GM18870 (cell line): Measurements from ENCODE around the gene CCDC110.

Experiments used
- ATAC-seq: cut with Tn5 transposase; IDR thresholded peaks from one replicate; pipeline ENCODE4 v1.9.1; 2021; ENCODE audit warnings: moderate library complexity; ENCODE audit not compliant: unreplicated experiment

Gene CCDC110

GRCh38 chr4:185473247-185473646 is 1.7 kb upstream of the CCDC110 start:
- no peak for ATAC-seq

GRCh38 chr4:185472103-185472542 is 590 bp upstream of the CCDC110 start:
- no peak for ATAC-seq

- no peak for ATAC-seq
These were observed 885 bp downstream of the CCDC110 start for GRCh38 chr4:185470501-185471195.

GRCh38 chr4:185469580-185470154 is 1.9 kb downstream of the CCDC110 start:
- ATAC-seq: no peak

- ATAC-seq: no peak
These were observed 2.5 kb downstream of the CCDC110 start for GRCh38 chr4:185468999-185469398.

GRCh38 chr4:185467991-185468390 is 3.5 kb downstream of the CCDC110 start:
- ATAC-seq: no peak

- ATAC-seq: no peak
These were observed 4.4 kb downstream of the CCDC110 start for GRCh38 chr4:185467101-185467500.

GRCh38 chr4:185465707-185466106 is 5.8 kb downstream of the CCDC110 start:
- no peak for ATAC-seq

- ATAC-seq: no peak
These were observed 6.6 kb downstream of the CCDC110 start for GRCh38 chr4:185464887-185465286.

GRCh38 chr4:185464183-185464582 is 7.3 kb downstream of the CCDC110 start:
- ATAC-seq: no peak

GRCh38 chr4:185463541-185463940 is 8.0 kb downstream of the CCDC110 start:
- no peak for ATAC-seq

- no peak for ATAC-seq
These were observed 10.0 kb downstream of the CCDC110 start for GRCh38 chr4:185461565-185461964.

- ATAC-seq: no peak
These were observed 14.4 kb downstream of the CCDC110 start for GRCh38 chr4:185457136-185457535.

- no peak for ATAC-seq
These were observed 15.4 kb downstream of the CCDC110 start for GRCh38 chr4:185456131-185456530.

GRCh38 chr4:185445209-185445608 is 26.3 kb downstream of the CCDC110 start:
- ATAC-seq: no peak

GRCh38 chr4:185441479-185441878 is 30.1 kb downstream of the CCDC110 start:
- ATAC-seq: no peak

- peak; percentile 92 for ATAC-seq
These were observed 33.7 kb downstream of the CCDC110 start for GRCh38 chr4:185437809-185438208.

GRCh38 chr4:185435466-185435865 is 36.1 kb downstream of the CCDC110 start:
- ATAC-seq: no peak

- no peak for ATAC-seq
These were observed 41.9 kb downstream of the CCDC110 start for GRCh38 chr4:185429660-185430059.

- no peak for ATAC-seq
These were observed 44.4 kb downstream of the CCDC110 start for GRCh38 chr4:185426960-185427688.

- peak; percentile 96 for ATAC-seq
These were observed 45.7 kb downstream of the CCDC110 start, which contains the start of gene UFSP2 for GRCh38 chr4:185425647-185426352. Gene UFSP2, minus strand, starts transcription at chr4:185425964. Its CDS starts 96 bp downstream, at chr4:185425868.
